Skeletal muscle cell (primary cell): Measurements from ENCODE around the gene CORO7.
"Not testable (repeated sequence)": the region's sequence is repeated elsewhere in the genome, so short reads cannot be mapped to it uniquely, and the experiment has no call there.

ENCODE experiments used
- DNase-seq: peaks from one replicate; pipeline ENCODE4 v3.0.0-alpha.2; 2010; ENCODE audit warnings: low read depth
- H3K4me3 ChIP-seq: 2 replicates; pipeline ENCODE4 v1.5.1; 2011; ENCODE audit warnings: low read depth, mild to moderate bottlenecking, control low read depth, low read length, moderate library complexity

Gene CORO7

DNA sequence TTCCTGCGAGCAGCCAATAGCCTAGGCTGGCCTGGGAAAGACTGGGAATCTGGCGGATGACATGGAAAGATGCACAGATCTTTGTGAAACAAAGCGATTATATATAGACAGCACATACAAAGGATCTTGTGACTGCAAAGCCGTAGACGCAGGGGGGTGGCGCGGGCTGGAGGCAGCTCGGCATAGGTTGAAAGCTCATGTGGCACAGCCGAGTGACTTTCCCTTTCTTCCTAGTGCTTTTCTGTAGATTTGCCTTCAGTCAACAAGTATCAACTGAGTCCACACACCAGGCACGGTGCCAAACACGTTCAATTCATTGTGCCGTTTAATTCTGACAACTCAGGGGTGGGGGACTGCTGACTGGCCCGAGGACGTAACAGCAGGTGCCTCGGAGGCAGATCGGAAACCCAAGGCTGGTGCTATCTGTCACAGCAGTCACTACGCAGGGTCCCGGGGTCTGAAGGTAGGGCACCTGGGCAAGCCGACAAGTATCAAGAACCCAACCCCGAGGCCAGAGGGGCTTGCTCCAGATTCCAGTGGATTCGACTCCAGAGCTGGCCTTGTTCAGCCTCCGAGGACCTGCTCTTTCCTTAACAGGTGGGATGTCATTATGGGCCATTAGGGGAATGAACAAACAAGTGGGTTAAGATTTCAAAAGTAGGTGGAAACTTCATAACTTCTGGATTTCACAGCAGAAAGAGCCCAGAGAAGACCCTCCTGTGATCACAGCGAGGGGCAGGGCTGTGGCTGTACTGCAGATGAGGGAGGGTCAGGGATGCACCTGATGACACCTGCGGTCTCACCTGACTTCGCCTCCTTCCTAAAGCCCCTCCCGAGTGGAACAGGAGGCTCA lies 71.2 kb downstream of the CORO7 start:
- no peak for DNase-seq
- no peak overlapping the region for H3K4me3 ChIP-seq

DNA sequence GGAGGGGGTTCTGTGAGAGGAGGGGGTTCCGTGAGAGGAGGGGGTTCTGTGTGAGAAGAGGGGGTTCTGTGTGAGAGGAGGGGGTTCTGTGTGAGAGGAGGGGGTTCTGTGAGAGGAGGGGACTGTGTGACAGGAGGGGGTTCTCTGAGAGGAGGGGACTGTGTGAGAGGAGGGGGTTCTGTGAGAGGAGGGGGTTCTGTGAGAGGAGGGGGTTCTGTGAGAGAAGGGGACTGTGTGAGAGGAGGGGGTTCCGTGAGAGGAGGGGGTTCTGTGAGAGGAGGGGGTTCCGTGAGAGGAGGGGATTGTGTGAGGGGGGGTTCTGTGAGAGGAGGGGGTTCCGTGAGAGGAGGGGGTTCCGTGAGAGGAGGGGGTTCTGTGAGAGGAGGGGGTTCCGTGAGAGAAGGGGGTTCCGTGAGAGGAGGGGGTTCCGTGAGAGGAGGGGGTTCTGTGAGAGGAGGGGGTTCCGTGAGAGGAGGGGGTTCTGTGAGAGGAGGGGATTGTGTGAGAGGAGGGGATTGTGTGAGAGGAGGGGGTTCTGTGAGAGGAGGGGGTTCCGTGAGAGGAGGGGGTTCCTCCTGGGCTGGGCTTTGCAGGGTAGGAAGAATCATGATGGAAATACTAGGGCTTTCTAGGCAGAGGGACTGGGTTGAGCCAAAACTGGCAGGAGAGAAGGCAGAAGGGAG lies 72.0 kb downstream of the CORO7 start:
- H3K4me3 ChIP-seq, DNase-seq: not testable (repeated sequence)

DNA sequence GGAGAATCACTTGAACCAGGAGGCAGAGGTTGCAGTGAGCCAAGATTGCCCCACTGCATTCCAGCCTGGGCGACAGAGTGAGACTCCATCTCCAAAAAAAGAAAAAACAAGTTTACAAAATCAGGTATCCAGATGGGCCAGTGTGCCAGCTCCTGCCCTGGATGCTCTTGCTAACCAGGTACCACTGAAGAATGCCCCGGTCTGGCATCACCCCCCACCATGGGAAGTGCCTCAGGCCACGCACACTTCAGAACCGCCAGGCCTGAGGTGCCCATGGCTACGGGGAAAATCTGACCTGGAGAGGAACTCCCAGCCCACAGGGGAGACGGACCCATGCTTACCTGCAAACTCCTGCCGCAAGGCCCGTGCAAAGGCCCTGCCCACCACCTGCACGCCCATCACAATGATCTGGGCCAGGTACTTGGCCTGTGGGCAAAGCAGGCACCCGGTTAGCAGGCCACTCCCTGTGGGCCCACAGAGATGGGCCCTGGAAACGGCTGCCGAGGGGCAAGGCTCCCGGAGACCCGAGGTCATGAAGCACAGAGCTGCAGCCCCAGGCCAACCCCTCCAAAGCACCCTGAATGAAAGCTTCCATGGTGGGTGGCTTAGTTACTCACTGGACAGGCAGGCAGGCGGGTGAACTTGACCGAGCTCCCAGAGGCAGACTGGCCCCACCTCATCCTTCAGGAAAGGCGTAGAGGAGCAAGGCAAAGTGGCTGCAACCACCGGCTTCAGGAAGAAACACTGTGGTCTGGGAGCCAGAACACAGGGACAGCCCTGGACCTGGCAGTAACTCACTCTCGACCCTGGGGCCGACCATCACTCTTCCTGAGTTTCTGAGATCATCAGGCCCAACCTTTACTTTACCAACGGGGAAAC lies 73.3 kb downstream of the CORO7 start:
- no peak overlapping the region for H3K4me3 ChIP-seq
- no peak for DNase-seq

- no peak overlapping the region for H3K4me3 ChIP-seq
- DNase-seq, result no peak
These were observed 75.1 kb downstream of the CORO7 start for GRCh38 chr16:4341250-4341649.

GRCh38 chr16:4340443-4340842 lies 76.0 kb downstream of the CORO7 start:
- DNase-seq, result no peak
- H3K4me3 ChIP-seq, result no peak overlapping the region

- no peak for DNase-seq
- no peak overlapping the region for H3K4me3 ChIP-seq
These were observed 76.5 kb downstream of the CORO7 start for GRCh38 chr16:4339909-4340308.

DNA sequence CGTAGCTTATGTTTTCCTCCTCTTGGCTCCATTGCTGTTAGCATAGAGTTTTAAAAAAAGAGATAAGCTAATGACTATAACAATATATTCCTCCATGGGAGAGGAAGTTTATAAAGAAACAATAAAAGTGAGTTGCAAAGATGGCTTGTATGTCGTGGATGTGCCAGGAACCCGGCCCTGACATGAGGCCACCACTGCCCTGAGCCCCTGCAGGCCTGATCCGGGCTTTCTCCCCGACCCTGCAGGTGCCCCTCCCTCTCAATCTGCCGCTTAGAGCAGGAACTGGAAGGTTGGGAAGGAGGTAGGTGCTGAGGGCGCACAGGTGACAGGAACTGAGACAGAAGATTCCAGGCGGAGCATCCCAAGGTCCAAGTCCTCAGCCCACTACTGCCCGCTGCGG lies 76.9 kb downstream of the CORO7 start:
- H3K4me3 ChIP-seq, result no peak overlapping the region
- DNase-seq, result no peak

DNA sequence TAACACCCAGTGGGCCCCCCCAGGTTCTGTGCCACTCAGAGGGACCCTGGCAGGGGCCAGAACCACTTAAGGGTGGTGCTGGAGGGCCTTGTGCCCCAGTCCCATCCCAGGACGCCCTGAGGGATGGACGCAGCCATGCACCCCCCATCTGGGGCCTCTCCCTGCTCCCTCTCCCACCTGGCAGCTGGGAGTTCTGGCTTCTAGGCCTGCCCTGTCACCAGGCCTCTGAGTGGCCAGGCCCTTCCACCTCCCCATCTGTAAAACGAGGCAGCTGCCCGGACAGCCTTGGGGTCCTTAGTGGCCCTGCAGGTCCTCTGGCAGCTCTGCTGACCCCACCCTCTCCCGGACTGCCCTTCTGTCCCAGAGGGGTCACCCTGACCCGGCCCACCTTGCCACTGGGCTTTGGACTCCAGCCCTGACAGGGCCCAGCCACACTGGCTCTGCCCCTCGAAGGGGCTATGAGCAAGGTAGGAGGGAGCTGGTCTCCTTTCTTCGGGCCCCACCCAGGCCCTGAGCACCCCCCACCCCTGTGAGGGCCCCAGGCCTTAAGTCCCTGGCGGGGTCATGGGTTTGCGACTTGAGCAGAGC lies 77.6 kb downstream of the CORO7 start:
- H3K4me3 ChIP-seq, result no peak overlapping the region
- no peak for DNase-seq

DNA sequence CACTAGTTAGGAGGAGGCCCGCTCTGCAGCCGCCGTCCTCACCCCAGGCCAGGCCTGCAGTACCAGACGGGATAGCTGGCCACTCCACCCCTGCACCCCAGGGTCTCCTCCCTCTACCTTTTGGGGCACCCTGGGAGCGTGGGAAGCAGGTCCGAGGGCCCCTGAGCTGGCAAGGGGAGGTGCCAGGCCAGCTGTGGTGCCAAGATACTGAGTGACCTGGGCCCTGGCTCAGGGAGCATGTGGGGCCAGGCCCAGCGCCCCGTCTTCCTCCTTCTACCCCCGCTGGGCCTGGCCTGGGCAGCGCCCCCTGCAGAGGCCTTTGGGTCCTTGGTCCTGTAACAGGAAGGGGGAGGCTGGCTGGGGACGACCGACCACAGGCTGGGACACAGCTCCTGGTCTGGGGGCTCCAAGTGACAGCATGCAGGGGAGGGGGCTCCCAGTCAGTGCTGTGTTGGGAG lies 78.2 kb downstream of the CORO7 start:
- no peak for DNase-seq
- H3K4me3 ChIP-seq, result no peak overlapping the region

- H3K4me3 ChIP-seq, result no peak overlapping the region
- no peak for DNase-seq
These were observed 78.8 kb downstream of the CORO7 start for GRCh38 chr16:4337540-4338088.

GRCh38 chr16:4336701-4337539 lies 79.5 kb downstream of the CORO7 start:
- H3K4me3 ChIP-seq, result no peak overlapping the region
- DNase-seq, result no peak

GRCh38 chr16:4334724-4335495 lies 81.5 kb downstream of the CORO7 start:
- H3K4me3 ChIP-seq, result no peak overlapping the region

DNA sequence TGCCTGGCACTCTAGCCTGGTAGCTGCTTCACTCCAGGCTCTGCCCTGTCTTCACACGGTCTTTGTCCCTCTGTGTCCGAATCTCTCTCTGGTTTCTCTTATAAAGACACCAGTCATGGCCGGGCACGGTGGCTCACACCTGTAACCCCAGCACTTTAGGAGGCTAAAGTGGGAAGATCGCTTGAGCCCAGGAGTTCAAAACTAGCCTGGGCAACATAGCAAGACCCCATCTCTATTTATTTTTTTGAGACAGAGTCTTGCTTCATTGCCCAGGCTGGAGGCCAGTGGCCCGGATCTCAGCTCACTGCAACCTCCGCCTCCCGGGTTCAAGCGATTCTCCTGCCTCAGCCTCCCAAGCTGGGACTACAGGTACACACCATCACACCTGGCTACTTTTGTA lies 82.7 kb downstream of the CORO7 start:
- not testable (repeated sequence) for DNase-seq, H3K4me3 ChIP-seq

More at GRCh38 chr16:4334724-4335495, 81.5 kb downstream of the CORO7 start:
- no peak for DNase-seq

DNA sequence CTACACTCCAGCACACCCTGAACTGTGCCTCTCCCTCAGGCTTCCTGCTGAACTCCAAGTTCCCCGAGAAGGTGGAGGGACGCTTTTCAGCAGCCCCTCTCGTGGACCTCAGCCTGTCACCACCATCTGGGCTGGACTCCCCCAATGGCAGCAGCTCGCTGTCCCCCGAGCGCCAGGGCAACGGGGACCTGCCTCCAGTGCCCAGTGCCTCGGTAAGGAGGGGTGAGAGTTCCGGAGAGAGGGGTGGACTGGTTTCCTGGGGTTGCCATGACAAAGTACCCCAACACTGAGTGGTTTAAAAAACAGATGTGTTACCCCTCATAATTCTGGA lies 83.1 kb downstream of the CORO7 start:
- no peak overlapping the region for H3K4me3 ChIP-seq

GRCh38 chr16:4332623-4333307 lies 83.6 kb downstream of the CORO7 start:
- no peak for DNase-seq
- H3K4me3 ChIP-seq, result no peak overlapping the region

More for the DNA sequence above, 83.1 kb downstream of the CORO7 start:
- no peak for DNase-seq

GRCh38 chr16:4332083-4332482 lies 84.3 kb downstream of the CORO7 start:
- H3K4me3 ChIP-seq, result no peak overlapping the region
- DNase-seq, result no peak

DNA sequence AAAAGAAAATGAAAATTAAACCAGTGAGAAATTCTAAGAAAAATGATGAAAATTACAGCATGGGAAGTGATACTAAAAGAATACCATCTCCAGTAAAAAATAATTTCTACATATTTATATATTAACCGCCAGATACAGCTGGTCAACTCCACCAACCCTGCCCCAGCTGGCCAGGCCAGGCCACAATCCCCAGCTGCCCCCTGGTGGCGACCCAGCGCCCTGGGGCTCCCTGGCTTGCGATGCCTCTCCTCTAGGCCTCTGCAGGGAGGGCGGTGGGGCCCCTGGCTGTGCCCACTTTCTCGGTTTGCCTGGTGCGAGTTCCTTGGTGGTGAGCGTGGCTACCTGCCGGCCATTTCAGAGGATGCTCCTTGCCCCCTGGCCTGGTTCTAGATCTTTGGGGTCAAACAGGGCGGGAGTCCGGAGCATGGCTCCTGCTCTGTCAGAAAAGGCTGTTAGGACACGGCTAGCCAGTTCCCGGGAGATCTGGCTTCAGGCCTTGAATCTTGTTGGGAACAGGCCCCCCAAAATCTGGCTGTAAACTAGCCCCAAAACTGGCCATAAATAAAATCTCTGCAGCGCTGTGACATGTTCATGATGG lies 86.0 kb downstream of the CORO7 start:
- no peak overlapping the region for H3K4me3 ChIP-seq
- DNase-seq, result no peak
